Peyer's patch (tissue), 4 donors: ENCODE results near the gene PTGER2. TPM values are rescaled to one million over a fixed set of nuclear protein-coding genes. Genes with fewer than 3 reads are reported as not detected.
A peak's percentile ranks its signal among the peaks of the same experiment; 100 is the strongest.

Source experiments
- DNase-seq, 3 donors: peaks; one replicate each; pipeline ENCODE4 v3.0.0-alpha.2; 2017 to 2019
- H3K27ac ChIP-seq, 4 donors: fragments of 200-600 bp; sonication (generic); one replicate each; pipeline ENCODE4 v1.5.1; 2016 to 2019
- H3K27me3 ChIP-seq, 2 donors: fragments of 200-600 bp; sonication (generic); one replicate each; pipeline ENCODE4 v1.5.1; 2019
- H3K36me3 ChIP-seq, 3 donors: fragments of 200-600 bp; sonication (generic); one replicate each; pipeline ENCODE4 v1.5.1; 2016 to 2019
- H3K4me1 ChIP-seq, 4 donors: fragments of 200-600 bp; sonication (generic); one replicate each; pipeline ENCODE4 v1.5.1; 2016 to 2019
- H3K4me3 ChIP-seq, 4 donors: fragments of 200-600 bp; sonication (generic); 1 replicate in 3 of 4; 2 replicates in 1 of 4; pipeline ENCODE4 v1.5.1; 2016 to 2019; ENCODE audit warnings: mild to moderate bottlenecking in 1 of 4
- H3K9me3 ChIP-seq, 4 donors: fragments of 200-600 bp; sonication (generic); one replicate each; pipeline ENCODE4 v1.5.1; 2016 to 2019; ENCODE audit warnings: mild to moderate bottlenecking in 1 of 4
- POLR2A ChIP-seq, 2 donors: fragments of 450-650 bp; IDR thresholded peaks; one replicate each; pipeline ENCODE4 v1.5.1; 2017; ENCODE audit warnings: antibody characterized with exemption in 2 of 2, mild to moderate bottlenecking in 2 of 2, moderate library complexity in 2 of 2
- total RNA-seq, 4 donors: library from RNA; depleted of rRNA; stranded (reverse); fragments of >200 nt; gene quantifications; one replicate each; pipeline ENCODE4 v1.1.0, GENCODE V29; 2016
- TF ChIP-seq, protein P1 (sequence below), 6 experiments: fragments of 450-650 bp in 4 of 6; fragments of 200-600 bp in 2 of 6; sonication (generic) in 1 of 6; IDR thresholded peaks; one replicate each; pipeline ENCODE4 v1.5.1; 2017 to 2019; ENCODE audit warnings: antibody characterized with exemption in 6 of 6, mild to moderate bottlenecking in 3 of 6, moderate library complexity in 1 of 6

The PTGER2 gene
- total RNA-seq, 4 donors from 2014 or later, result 2.7 to 6.4 (median 4.9) TPM

DNA sequence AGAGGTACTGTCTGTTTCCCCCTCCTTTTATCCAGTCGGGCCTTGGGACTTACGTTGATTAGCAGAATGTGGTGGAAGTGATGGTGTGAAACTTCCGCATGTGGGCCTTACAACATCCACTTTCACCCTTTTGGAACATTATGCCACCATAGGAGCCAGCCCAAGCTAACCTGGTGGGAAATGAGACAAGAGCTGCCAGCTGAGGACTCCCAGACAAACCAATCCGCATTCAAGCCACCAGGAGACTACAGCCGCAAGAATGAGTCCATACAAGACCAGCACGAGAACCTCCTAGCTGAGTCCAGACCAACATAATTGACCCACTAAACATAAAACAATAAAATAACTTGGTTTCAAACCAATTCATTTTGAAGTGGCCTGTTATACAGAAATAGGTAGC lies 9.1 kb upstream of the PTGER2 start:
- Histone ChIP-seq H3K27me3 (no peaks in the 10 kb centered on the region), H3K9me3 (no peaks in the 10 kb centered on the region), H3K4me3 (no peak overlapping the region), H3K36me3 (no peaks in the 10 kb centered on the region), H3K4me1 (no peaks in the 10 kb centered on the region), H3K27ac (no peak overlapping the region)
- no peak for DNase-seq
- TF ChIP-seq, protein P1, sequence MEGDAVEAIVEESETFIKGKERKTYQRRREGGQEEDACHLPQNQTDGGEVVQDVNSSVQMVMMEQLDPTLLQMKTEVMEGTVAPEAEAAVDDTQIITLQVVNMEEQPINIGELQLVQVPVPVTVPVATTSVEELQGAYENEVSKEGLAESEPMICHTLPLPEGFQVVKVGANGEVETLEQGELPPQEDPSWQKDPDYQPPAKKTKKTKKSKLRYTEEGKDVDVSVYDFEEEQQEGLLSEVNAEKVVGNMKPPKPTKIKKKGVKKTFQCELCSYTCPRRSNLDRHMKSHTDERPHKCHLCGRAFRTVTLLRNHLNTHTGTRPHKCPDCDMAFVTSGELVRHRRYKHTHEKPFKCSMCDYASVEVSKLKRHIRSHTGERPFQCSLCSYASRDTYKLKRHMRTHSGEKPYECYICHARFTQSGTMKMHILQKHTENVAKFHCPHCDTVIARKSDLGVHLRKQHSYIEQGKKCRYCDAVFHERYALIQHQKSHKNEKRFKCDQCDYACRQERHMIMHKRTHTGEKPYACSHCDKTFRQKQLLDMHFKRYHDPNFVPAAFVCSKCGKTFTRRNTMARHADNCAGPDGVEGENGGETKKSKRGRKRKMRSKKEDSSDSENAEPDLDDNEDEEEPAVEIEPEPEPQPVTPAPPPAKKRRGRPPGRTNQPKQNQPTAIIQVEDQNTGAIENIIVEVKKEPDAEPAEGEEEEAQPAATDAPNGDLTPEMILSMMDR (IDR thresholded peaks at IDR 0.05), result no peak
- no peak for TF ChIP-seq POLR2A (IDR thresholded peaks at IDR 0.05)

DNA sequence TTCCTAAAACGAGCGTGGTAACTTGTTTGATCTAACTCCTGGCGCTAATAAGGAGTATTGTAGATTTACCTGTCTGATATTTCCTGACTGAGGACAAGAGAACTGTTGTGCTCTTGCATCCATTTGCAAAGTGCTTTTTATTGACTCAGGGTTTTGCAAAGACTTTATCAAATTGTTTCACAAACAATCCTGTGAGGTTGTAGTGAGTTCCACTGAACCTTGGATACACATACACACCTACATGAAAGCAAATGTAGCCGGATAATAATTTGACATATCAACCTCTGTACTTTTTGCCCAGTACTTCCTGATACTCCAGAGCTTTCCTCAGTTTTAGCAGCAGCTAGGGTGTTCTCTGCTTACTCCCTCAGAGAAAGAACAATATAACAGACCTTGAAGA lies 6.7 kb upstream of the PTGER2 start:
- TF ChIP-seq, protein P1 (IDR thresholded peaks at IDR 0.05), result no peak
- no peak for TF ChIP-seq POLR2A (IDR thresholded peaks at IDR 0.05)
- Histone ChIP-seq H3K4me1 (no peaks in the 10 kb centered on the region), H3K27ac (no peak overlapping the region), H3K4me3 (no peak overlapping the region), H3K9me3 (no peaks in the 10 kb centered on the region), H3K36me3 (no peaks in the 10 kb centered on the region), H3K27me3 (no peaks in the 10 kb centered on the region)
- no peak for DNase-seq

DNA sequence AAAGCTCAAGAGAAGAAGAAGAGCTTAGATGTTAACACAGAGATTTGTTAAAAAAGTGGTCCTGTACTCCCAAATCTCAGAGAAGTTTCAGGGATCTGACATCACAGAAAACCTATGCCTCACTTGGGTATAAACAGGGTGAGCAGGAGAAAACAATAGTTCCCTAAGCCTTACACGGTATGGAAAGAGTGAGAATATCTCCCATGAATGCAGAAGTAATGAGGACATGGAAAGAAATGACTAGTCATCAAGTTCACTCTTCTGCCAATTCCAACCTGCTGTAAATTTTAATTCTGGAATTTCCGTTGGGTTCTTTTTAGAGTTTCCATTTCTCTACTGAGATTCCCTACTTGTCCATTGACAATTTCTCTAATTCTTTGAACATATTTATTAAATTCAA lies 6.2 kb upstream of the PTGER2 start:
- Histone ChIP-seq H3K27ac (no peak overlapping the region), H3K36me3 (no peaks in the 10 kb centered on the region), H3K27me3 (no peaks in the 10 kb centered on the region), H3K9me3 (no peaks in the 10 kb centered on the region), H3K4me3 (no peak overlapping the region), H3K4me1 (no peaks in the 10 kb centered on the region)
- no peak for DNase-seq
- TF ChIP-seq, protein P1 (IDR thresholded peaks at IDR 0.05), result no peak
- TF ChIP-seq POLR2A (IDR thresholded peaks at IDR 0.05), result no peak

- H3K4me3 ChIP-seq, result no peak overlapping the region
These were observed 3.6 kb upstream of the PTGER2 start for GRCh38 chr14:52310541-52310940.

DNA sequence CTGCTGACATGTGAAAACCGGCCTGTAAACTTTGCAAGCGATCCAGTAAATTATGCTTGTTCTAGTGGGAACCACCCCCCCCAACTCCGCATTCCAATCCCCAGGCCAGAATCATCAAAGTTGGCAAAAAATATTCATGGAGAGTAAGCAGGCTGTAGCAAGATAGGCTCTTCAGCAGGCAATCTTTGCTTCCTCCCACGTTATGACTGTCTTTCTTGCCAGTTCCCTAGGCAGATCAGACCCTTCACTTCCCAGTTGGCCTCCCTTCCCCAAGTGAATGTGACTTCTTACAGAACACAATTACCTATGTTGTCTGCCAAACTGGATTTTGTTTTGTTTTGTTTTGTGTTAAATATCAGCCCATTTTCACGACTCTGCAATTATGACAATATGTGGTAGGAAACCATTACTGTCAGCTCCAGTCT lies 1.2 kb upstream of the PTGER2 start:
- peaks cover 0 to 9% (median 4%) of the 10 kb centered on the region in 4 donors for H3K4me1 ChIP-seq
- H3K4me3 ChIP-seq, result peak overlapping the region in 3 of 4 donors; percentile 49 to 64 (median 62)
- TF ChIP-seq, protein P1 (IDR thresholded peaks at IDR 0.05), result no peak
- no peak for TF ChIP-seq POLR2A (IDR thresholded peaks at IDR 0.05)
- no peaks in the 10 kb centered on the region for H3K27me3 ChIP-seq
- no peaks in the 10 kb centered on the region for H3K36me3 ChIP-seq
- peak overlapping the region; percentile 67 to 89 (median 82) for H3K27ac ChIP-seq
- no peak for DNase-seq
- no peaks in the 10 kb centered on the region for H3K9me3 ChIP-seq

More at GRCh38 chr14:52310541-52310940, 3.6 kb upstream of the PTGER2 start:
- Histone ChIP-seq H3K9me3 (no peaks in the 10 kb centered on the region), H3K4me1 (peaks cover 0 to 9% (median 4%) of the 10 kb centered on the region in 4 donors), H3K27me3 (no peaks in the 10 kb centered on the region), H3K27ac (no peak overlapping the region), H3K36me3 (no peaks in the 10 kb centered on the region)
- TF ChIP-seq, protein P1 (IDR thresholded peaks at IDR 0.05), result no peak
- TF ChIP-seq POLR2A (IDR thresholded peaks at IDR 0.05), result no peak
- no peak for DNase-seq

- no peak for DNase-seq
- TF ChIP-seq POLR2A (IDR thresholded peaks at IDR 0.05), result no peak
- H3K9me3 ChIP-seq, result no peaks in the 10 kb centered on the region
- H3K4me1 ChIP-seq, result peaks cover 0 to 9% (median 4%) of the 10 kb centered on the region in 4 donors
- H3K36me3 ChIP-seq, result no peaks in the 10 kb centered on the region
- H3K27ac ChIP-seq, result peak overlapping the region; percentile 67 to 89 (median 82)
- H3K27me3 ChIP-seq, result no peaks in the 10 kb centered on the region
- peak overlapping the region; percentile 49 to 64 (median 58) for H3K4me3 ChIP-seq
These were observed 650 bp upstream of the PTGER2 start for GRCh38 chr14:52313462-52313861.
